K562 (cell line): Measurements from ENCODE around the gene ZNF77. TPM values are rescaled to one million over a fixed set of nuclear protein-coding genes. Genes with fewer than 3 reads are reported as not detected.

Source experiments
- BCOR ChIP-seq: fragments of 450-650 bp; IDR thresholded peaks from 2 replicates; pipeline ENCODE4 v1.6.1; 2016
- C11orf30 ChIP-seq: fragments of 450-650 bp; IDR thresholded peaks from 2 replicates; pipeline ENCODE4 v1.6.1; 2016; ENCODE audit warnings: low read depth, mild to moderate bottlenecking
- CBX1 ChIP-seq: sonication (generic); IDR thresholded peaks from 2 replicates; pipeline ENCODE4 v1.6.1; 2016; ENCODE audit warnings: antibody characterized with exemption, low read depth, mild to moderate bottlenecking
- CC2D1A ChIP-seq: fragments of 450-650 bp; IDR thresholded peaks from 2 replicates; pipeline ENCODE4 v1.6.1; 2017; ENCODE audit warnings: mild to moderate bottlenecking
- CCAR2 ChIP-seq: fragments of 200-400 bp; formaldehyde crosslinking; IDR thresholded peaks from 2 replicates; pipeline ENCODE4 v1.6.1; 2017; ENCODE audit warnings: mild to moderate bottlenecking, low read depth, low read length
- DIDO1 ChIP-seq: fragments of 450-650 bp; IDR thresholded peaks from 2 replicates; pipeline ENCODE4 v1.6.1; 2016; ENCODE audit warnings: low read depth, missing biosample characterization, missing genetic modification characterization
- DPF2 ChIP-seq: fragments of 450-650 bp; IDR thresholded peaks from 2 replicates; pipeline ENCODE4 v1.6.1; 2016
- ETS1 ChIP-seq: conservative IDR thresholded peaks from 2 replicates; pipeline ENCODE4 v1.6.1; 2011; ENCODE audit warnings: low read depth, mild to moderate bottlenecking, low read length; ENCODE audit not compliant: control insufficient read depth
- HDAC6 ChIP-seq: IDR thresholded peaks from 2 replicates; pipeline ENCODE4 v1.6.1; 2012; ENCODE audit warnings: low read depth, mild to moderate bottlenecking, control low read depth, inconsistent platforms, low read length, moderate library complexity
- HEY1 ChIP-seq: fragments of 250-450 bp; sonication (Bioruptor Pico); IDR thresholded peaks from 2 replicates; pipeline ENCODE4 v1.5.0; 2020; ENCODE audit warnings: mild to moderate bottlenecking, moderate library complexity, borderline replicate concordance
- HIVEP1 ChIP-seq: fragments of 250-450 bp; sonication (Bioruptor Pico); IDR thresholded peaks from 2 replicates; pipeline ENCODE4 v1.4.0; 2020; ENCODE audit warnings: mild to moderate bottlenecking
- JUNB ChIP-seq: fragments of 450-650 bp; formaldehyde crosslinking; conservative IDR thresholded peaks from 2 replicates; pipeline ENCODE4 v1.4.0; 2020; ENCODE audit warnings: mild to moderate bottlenecking
- KDM5B ChIP-seq: fragments of 200-600 bp; sonication (generic); IDR thresholded peaks from 2 replicates; pipeline ENCODE4 v1.6.1; 2012; ENCODE audit warnings: low read depth, mild to moderate bottlenecking, moderate library complexity, low read length, control low read depth, inconsistent platforms; ENCODE audit not compliant: insufficient replicate concordance
- MAFK ChIP-seq: IDR thresholded peaks from 2 replicates; pipeline ENCODE4 v1.6.1; 2011; ENCODE audit warnings: low read length, improper control_type of control experiment
- MLX ChIP-seq, 2 experiments: fragments of 450-650 bp in 1 of 2; sonication (generic) in 1 of 2; formaldehyde crosslinking; conservative IDR thresholded peaks; 2 replicates each; pipeline versions ENCODE4 v1.4.0 to v1.8.1; 2020 to 2022; ENCODE audit warnings: mild to moderate bottlenecking in 1 of 2, missing genetic modification reagents in 1 of 2
- PYGO2 ChIP-seq: fragments of 450-650 bp; IDR thresholded peaks from 2 replicates; pipeline ENCODE4 v1.6.1; 2016; ENCODE audit warnings: mild to moderate bottlenecking, missing genetic modification characterization, moderate library complexity, missing compliant biosample characterization
- RBM34 ChIP-seq: fragments of 200-400 bp; formaldehyde crosslinking; IDR thresholded peaks from 2 replicates; pipeline ENCODE4 v1.6.1; 2018; ENCODE audit warnings: low read length, borderline replicate concordance; ENCODE audit not compliant: insufficient read depth
- RFX5 ChIP-seq: IDR thresholded peaks from 2 replicates; pipeline ENCODE4 v1.6.1; 2011; ENCODE audit warnings: low read depth, mild to moderate bottlenecking, improper control_type of control experiment, low read length
- SETDB1 ChIP-seq: IDR thresholded peaks from one replicate; pipeline ENCODE4 v1.6.1; 2012; ENCODE audit warnings: low read length, control low read depth, inconsistent platforms
- SLC30A9 ChIP-seq: fragments of 250-450 bp; sonication (Bioruptor Pico); IDR thresholded peaks from 2 replicates; pipeline ENCODE4 v1.8.0; 2022; ENCODE audit warnings: mild to moderate bottlenecking, moderate library complexity
- SOX6 ChIP-seq: fragments of 450-650 bp; IDR thresholded peaks from 2 replicates; pipeline ENCODE4 v1.6.1; 2014; ENCODE audit warnings: mild to moderate bottlenecking
- SP1 ChIP-seq: sonication (generic); formaldehyde crosslinking; IDR thresholded peaks from 2 replicates; pipeline ENCODE4 v1.8.1; 2022; ENCODE audit warnings: mild to moderate bottlenecking, missing genetic modification reagents
- SRSF9 ChIP-seq: fragments of 200-400 bp; formaldehyde crosslinking; IDR thresholded peaks from 2 replicates; pipeline ENCODE4 v1.6.1; 2017; ENCODE audit warnings: low read depth, low read length, borderline replicate concordance
- TAF15 ChIP-seq: fragments of 200-400 bp; formaldehyde crosslinking; IDR thresholded peaks from 2 replicates; pipeline ENCODE4 v1.6.1; 2017; ENCODE audit warnings: mild to moderate bottlenecking, low read depth, low read length, moderate library complexity
- ZBTB7A ChIP-seq: IDR thresholded peaks from 2 replicates; pipeline ENCODE4 v1.6.1; 2011; ENCODE audit warnings: low read depth, mild to moderate bottlenecking, low read length, moderate library complexity, borderline replicate concordance; ENCODE audit not compliant: control insufficient read depth
- ZBTB8A ChIP-seq: fragments of 450-650 bp; IDR thresholded peaks from 2 replicates; pipeline ENCODE4 v1.6.1; 2018; ENCODE audit warnings: mild to moderate bottlenecking, moderate library complexity; ENCODE audit not compliant: partially characterized antibody
- ZC3H11A ChIP-seq: IDR thresholded peaks from 2 replicates; pipeline ENCODE4 v1.6.1; 2012; ENCODE audit warnings: low read depth, low read length, improper control_type of control experiment
- ZNF512 ChIP-seq: IDR thresholded peaks from 2 replicates; pipeline ENCODE4 v1.6.1; 2016; ENCODE audit warnings: missing genetic modification characterization, missing compliant biosample characterization
- polyA plus RNA-seq, 8 experiments: library from polyadenylated mRNA; depleted of rRNA in 4 of 8; stranded (reverse) in 5 of 8; unstranded in 3 of 8; fragments of >200 nt; fragmentation: Nextera tagmentation in 2 of 8; fragmentation: Illumina TruSeq in 1 of 8; extraction: Ambion mirVana in 2 of 8; extraction: Trizol in 1 of 8; gene quantifications; 2 replicates each; pipeline versions ENCODE4 v1.2.1 to v1.2.3, GENCODE V29; 2011 to 2014; ENCODE audit warnings: inconsistent platforms in 1 of 8, missing spikeins in 1 of 8
- total RNA-seq, 7 experiments: library from RNA; depleted of rRNA in 6 of 7; stranded (reverse); fragments of >200 nt in 6 of 7; fragmentation: Illumina TruSeq in 2 of 7; extraction: Trizol in 2 of 7; gene quantifications; 2 replicates each; pipeline versions ENCODE4 v1.2.1 to v1.2.3, GENCODE V29; 2011 to 2021; ENCODE audit warnings: low replicate concordance in 1 of 7

The ZNF77 gene
- total and polyA plus RNA-seq, 9 of the 15 experiments (the other 6 are each of a cell fraction or from before 2014, with no cell fraction given): 4.3 to 14.5 (median 7.7) TPM

GRCh38 chr19:2949939-2950285, 5.1 kb upstream of the ZNF77 start (continued):
- no peak for TF ChIP-seq MLX (CRISPR knock-in tag; conservative IDR thresholded peaks at IDR 0.05)
- TF ChIP-seq KDM5B: no peak
- TF ChIP-seq ZC3H11A: no peak
- TF ChIP-seq ETS1: peak; percentile 90
- no peak for TF ChIP-seq ZNF512
- no peak for TF ChIP-seq SETDB1
- no peak for TF ChIP-seq SLC30A9 (CRISPR knock-in tag)
- TF ChIP-seq SRSF9: no peak
- TF ChIP-seq CC2D1A: peak; percentile 95
- no peak for TF ChIP-seq DIDO1
- no peak for TF ChIP-seq RFX5
- TF ChIP-seq HEY1 (CRISPR knock-in tag): peak; percentile 84; the same call in 1 of the 2 replicates
- no peak for TF ChIP-seq MAFK
- TF ChIP-seq JUNB (CRISPR knock-in tag): no peak
- TF ChIP-seq CBX1: no peak
- peak; percentile 99 for TF ChIP-seq DPF2
- 0 out of 2 replicates have a peak, but pooled peaks have one; percentile 81 for TF ChIP-seq CCAR2
- TF ChIP-seq HIVEP1 (CRISPR knock-in tag): no peak
- TF ChIP-seq BCOR: peak; percentile 94
- no peak for TF ChIP-seq ZBTB8A
- no peak for TF ChIP-seq C11orf30
- TF ChIP-seq PYGO2 (tag): peak; percentile 92
- TF ChIP-seq HDAC6: no peak
- TF ChIP-seq SP1: peak; percentile 16; the same call in 1 of the 2 replicates
- TF ChIP-seq TAF15: no peak
- TF ChIP-seq ZBTB7A: no peak; the same call in 1 of the 2 replicates
- no peak for TF ChIP-seq RBM34
- TF ChIP-seq SOX6: peak; percentile 98
